Muscle layer of colon (tissue), 2 donors: ENCODE results near the gene SEC22A.
"Not testable (repeated sequence)": the region's sequence is repeated elsewhere in the genome, so short reads cannot be mapped to it uniquely, and the experiment has no call there.

ENCODE experiments used
- H3K27ac ChIP-seq: one replicate; pipeline ENCODE4 v1.7.0; 2013; ENCODE audit warnings: low read depth, mild to moderate bottlenecking, low read length, moderate library complexity
- H3K27me3 ChIP-seq, 2 donors: one replicate each; pipeline ENCODE4 v1.7.0; 2013; ENCODE audit warnings: low read length in 2 of 2, mild to moderate bottlenecking in 2 of 2; ENCODE audit not compliant: insufficient read depth in 2 of 2, control insufficient read depth in 1 of 2
- H3K36me3 ChIP-seq: one replicate; pipeline ENCODE4 v1.7.0; 2013; ENCODE audit warnings: mild to moderate bottlenecking, low read length; ENCODE audit not compliant: insufficient read depth
- H3K4me1 ChIP-seq: one replicate; pipeline ENCODE4 v1.7.0; 2013; ENCODE audit warnings: mild to moderate bottlenecking, low read length; ENCODE audit not compliant: insufficient read depth
- H3K4me3 ChIP-seq, 2 donors: one replicate each; pipeline ENCODE4 v1.7.0; 2013; ENCODE audit warnings: low read length in 2 of 2, low read depth in 1 of 2, mild to moderate bottlenecking in 1 of 2, moderate library complexity in 1 of 2
- H3K9ac ChIP-seq: one replicate; pipeline ENCODE4 v1.7.0; 2013; ENCODE audit warnings: low read length
- H3K9me3 ChIP-seq: one replicate; pipeline ENCODE4 v1.7.0; 2013; ENCODE audit warnings: mild to moderate bottlenecking, low read length
- donor health status: abdominal sarcoma.
- donor health status: Adenocarcinoma of cecum.

Gene SEC22A

DNA sequence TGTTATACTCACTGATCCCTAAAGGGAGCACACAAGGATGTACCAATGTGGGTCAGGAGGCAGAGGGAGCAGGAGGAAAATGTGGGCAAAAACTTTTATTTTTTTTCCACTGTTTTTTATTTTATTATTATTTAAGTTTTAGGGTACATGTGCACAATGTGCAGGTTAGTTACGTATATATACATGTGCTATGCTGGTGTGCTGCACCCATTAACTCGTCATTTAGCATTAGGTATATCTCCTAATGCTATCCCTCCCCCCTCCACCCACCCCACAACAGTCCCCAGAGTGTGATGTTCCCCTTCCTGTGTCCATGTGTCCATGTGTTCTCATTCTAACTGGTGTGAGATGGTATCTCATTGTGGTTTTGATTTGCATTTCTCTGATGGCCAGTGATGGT is 37.4 kb downstream of the SEC22A start:
- H3K27ac ChIP-seq, H3K9ac ChIP-seq, H3K9me3 ChIP-seq, H3K4me3 ChIP-seq, H3K27me3 ChIP-seq, H3K36me3 ChIP-seq, H3K4me1 ChIP-seq: not testable (repeated sequence)

DNA sequence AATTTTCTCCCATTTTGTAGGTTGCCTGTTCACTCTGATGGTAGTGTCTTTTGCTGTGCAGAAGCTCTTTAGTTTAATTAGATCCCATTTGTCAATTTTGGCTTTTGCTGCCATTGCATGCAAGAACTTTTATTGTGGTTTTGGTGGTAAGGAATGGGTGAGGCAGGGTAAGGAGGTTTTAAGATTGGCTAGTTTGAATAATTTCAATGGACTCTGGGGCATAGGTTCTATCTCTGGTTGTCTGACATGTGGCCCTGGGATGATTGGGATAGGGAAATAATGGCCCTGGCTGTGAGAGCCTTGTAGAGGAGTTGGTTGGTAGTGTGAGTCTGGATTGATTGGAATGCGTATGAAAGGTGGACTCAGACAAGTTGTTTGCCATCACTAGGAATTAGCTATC is 38.0 kb downstream of the SEC22A start:
- Histone ChIP-seq H3K27me3 (no peaks in the 10 kb centered on the region), H3K9me3 (no peaks in the 10 kb centered on the region), H3K4me1 (no peaks in the 10 kb centered on the region), H3K9ac (no peak overlapping the region), H3K27ac (no peak overlapping the region), H3K36me3 (no peaks in the 10 kb centered on the region), H3K4me3 (no peak overlapping the region)

DNA sequence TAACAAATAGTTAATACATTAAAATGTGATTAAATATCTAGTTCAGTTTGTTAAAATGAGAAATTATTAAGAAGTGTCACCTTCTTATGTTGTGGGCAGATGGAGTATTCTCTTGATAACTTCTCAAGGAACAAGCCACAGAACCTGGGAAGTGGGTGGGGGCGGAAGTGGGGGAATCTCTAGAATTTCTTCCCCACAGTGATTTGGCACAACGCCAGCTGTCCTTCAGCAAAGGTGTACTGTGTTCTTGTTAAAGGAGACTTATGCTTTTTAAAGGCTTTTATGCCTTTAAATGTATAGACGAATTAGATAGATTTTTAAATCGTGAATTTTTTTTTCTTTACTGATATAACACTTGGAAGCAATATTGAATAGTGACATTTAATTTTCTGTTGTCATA is 42.4 kb downstream of the SEC22A start:
- Histone ChIP-seq H3K36me3 (peaks cover 7% of the 10 kb centered on the region), H3K4me3 (no peak overlapping the region), H3K4me1 (no peaks in the 10 kb centered on the region), H3K9ac (no peak overlapping the region), H3K27me3 (no peaks in the 10 kb centered on the region), H3K9me3 (no peaks in the 10 kb centered on the region), H3K27ac (no peak overlapping the region)

GRCh38 chr3:123246866-123247265 is 45.1 kb downstream of the SEC22A start:
- peaks cover 11% of the 10 kb centered on the region for H3K36me3 ChIP-seq
- H3K9me3 ChIP-seq: no peaks in the 10 kb centered on the region
- no peak overlapping the region for H3K27ac ChIP-seq

DNA sequence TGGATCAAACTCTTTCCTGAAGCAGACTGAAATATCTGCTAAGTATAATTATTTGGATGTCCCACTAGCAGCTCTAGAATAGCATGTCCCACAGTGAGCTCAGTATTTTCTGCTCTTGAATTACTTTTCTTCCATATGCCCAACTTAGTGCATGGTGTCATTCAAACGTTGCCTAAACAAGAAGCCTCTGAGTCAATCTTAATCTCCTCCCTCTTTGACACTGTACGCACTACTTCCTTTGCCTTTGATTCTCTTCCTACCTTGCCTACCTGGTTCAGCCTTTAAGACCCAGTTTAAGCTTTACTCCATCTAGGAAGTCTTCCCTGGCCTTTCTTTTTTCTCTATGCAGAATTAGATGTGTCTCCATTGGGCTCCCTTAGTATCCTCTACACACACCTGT is 54.5 kb downstream of the SEC22A start:
- Histone ChIP-seq H3K9ac (no peak overlapping the region), H3K9me3 (no peaks in the 10 kb centered on the region), H3K4me1 (no peaks in the 10 kb centered on the region), H3K27me3 (no peaks in the 10 kb centered on the region), H3K36me3 (peaks cover 2% of the 10 kb centered on the region), H3K27ac (no peak overlapping the region), H3K4me3 (no peak overlapping the region)

More at GRCh38 chr3:123246866-123247265, 45.1 kb downstream of the SEC22A start:
- H3K4me3 ChIP-seq: no peak overlapping the region
- H3K4me1 ChIP-seq: no peaks in the 10 kb centered on the region
- no peaks in the 10 kb centered on the region for H3K27me3 ChIP-seq
- no peak overlapping the region for H3K9ac ChIP-seq

DNA sequence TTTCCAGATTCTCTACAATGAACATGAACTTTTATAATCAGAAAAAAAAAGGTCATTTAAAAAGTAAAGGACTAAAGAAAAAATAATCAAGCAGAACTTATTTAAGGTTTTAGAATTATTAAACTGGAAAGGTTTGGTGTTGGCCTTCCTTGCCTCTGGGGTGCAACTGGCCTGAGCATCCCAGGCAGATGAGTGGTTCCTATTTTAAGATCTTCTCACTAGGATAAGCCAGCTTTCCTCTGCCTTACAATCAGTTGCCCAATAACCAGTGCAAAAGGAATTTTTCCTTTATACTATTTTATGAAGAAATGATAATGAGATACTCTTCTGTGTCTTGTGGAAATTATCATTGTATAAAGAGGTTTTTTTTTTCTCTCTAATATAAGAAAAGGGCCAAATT is 56.6 kb downstream of the SEC22A start:
- H3K4me1 ChIP-seq: no peaks in the 10 kb centered on the region
- H3K36me3 ChIP-seq: no peaks in the 10 kb centered on the region
- H3K27ac ChIP-seq: no peak overlapping the region
- no peaks in the 10 kb centered on the region for H3K27me3 ChIP-seq
- no peak overlapping the region for H3K9ac ChIP-seq
- no peak overlapping the region for H3K4me3 ChIP-seq
- no peaks in the 10 kb centered on the region for H3K9me3 ChIP-seq

DNA sequence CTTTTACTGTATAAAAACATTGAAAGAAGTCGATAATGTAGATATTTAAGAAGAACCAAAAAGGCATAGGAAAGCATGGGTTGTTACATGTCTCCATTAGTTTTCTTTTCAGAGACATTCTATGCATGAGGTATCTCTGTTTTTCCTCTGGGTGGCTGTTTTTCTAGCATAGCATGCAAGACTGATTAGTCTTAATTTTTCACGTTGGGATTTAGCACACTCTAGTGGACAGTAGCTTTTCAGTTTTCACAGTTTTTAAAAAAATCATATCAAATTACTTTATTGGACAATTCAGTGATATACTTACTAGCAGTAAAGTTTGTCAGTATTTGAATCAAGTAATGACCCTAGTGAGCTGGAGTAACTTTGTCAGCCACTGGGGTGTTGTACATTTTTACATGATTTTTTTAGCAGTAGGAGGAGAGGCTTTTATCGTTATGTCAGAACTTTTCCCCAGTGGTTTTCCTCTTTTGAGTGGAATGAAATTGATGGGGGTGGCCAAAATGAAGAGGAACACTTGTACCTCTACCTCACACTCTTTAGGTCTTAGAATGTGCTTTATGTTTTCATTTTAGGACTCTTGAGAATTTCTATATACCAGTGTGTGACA is 57.2 kb downstream of the SEC22A start:
- Histone ChIP-seq H3K4me3 (no peak overlapping the region), H3K4me1 (no peaks in the 10 kb centered on the region), H3K36me3 (no peaks in the 10 kb centered on the region), H3K9ac (no peak overlapping the region), H3K27me3 (no peaks in the 10 kb centered on the region), H3K9me3 (no peaks in the 10 kb centered on the region), H3K27ac (no peak overlapping the region)

GRCh38 chr3:123261666-123262065 is 59.9 kb downstream of the SEC22A start:
- Histone ChIP-seq H3K4me1 (no peaks in the 10 kb centered on the region), H3K9me3 (no peaks in the 10 kb centered on the region), H3K27ac (no peak overlapping the region), H3K36me3 (no peaks in the 10 kb centered on the region), H3K4me3 (no peak overlapping the region), H3K9ac (no peak overlapping the region), H3K27me3 (no peaks in the 10 kb centered on the region)

DNA sequence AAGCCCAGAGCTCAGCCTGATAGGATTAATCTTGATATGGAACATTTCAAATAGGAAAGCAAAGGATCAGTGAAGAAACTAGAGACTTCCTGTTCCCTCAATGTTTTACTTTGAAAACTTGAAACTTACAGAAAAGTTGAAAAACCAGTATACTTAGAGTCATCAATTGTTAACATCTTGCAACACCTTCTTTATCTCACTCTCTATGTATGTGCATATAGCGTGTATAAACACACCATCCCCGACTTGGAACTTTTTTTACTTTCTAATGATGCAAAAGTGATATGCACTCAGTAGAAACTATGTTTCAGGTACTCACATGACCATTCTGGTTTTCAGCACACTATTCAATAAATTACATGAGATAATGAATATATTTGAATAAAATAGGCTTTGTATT is 60.5 kb downstream of the SEC22A start:
- H3K4me1 ChIP-seq: no peaks in the 10 kb centered on the region
- H3K27me3 ChIP-seq: no peaks in the 10 kb centered on the region
- no peak overlapping the region for H3K9ac ChIP-seq
- no peak overlapping the region for H3K4me3 ChIP-seq
- H3K9me3 ChIP-seq: no peaks in the 10 kb centered on the region
- H3K36me3 ChIP-seq: no peaks in the 10 kb centered on the region
- no peak overlapping the region for H3K27ac ChIP-seq

DNA sequence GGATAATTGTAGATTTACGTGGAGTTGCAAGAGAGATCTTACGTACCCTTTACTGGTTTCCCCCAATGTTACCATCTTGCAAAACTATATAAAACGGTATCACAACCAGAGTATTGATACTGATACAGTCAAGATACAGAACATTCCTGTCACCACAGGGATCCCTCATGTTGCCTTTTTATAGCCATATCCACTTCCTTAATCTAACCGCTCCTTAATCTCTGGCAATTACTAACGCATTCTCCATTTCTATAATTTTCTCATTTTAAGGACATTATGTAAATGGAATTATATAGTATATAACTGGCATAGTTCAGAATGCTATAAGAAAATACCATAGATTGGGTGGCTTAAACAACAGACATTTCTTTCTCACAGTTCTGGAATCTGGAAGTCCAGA is 61.1 kb downstream of the SEC22A start:
- no peaks in the 10 kb centered on the region for H3K27me3 ChIP-seq
- H3K4me1 ChIP-seq: no peaks in the 10 kb centered on the region
- H3K36me3 ChIP-seq: no peaks in the 10 kb centered on the region
- no peak overlapping the region for H3K4me3 ChIP-seq
- no peak overlapping the region for H3K27ac ChIP-seq
- no peak overlapping the region for H3K9ac ChIP-seq
- no peaks in the 10 kb centered on the region for H3K9me3 ChIP-seq

- Histone ChIP-seq H3K4me3 (no peak overlapping the region), H3K27me3 (no peaks in the 10 kb centered on the region), H3K27ac (no peak overlapping the region), H3K9me3 (no peaks in the 10 kb centered on the region), H3K4me1 (no peaks in the 10 kb centered on the region), H3K9ac (no peak overlapping the region), H3K36me3 (no peaks in the 10 kb centered on the region)
Measured at GRCh38 chr3:123263941-123264340, 62.2 kb downstream of the SEC22A start.

GRCh38 chr3:123267821-123268220 is 66.1 kb downstream of the SEC22A start:
- H3K27me3 ChIP-seq: no peaks in the 10 kb centered on the region
- H3K4me3 ChIP-seq: no peak overlapping the region
- H3K36me3 ChIP-seq: peaks cover 5% of the 10 kb centered on the region
- H3K9ac ChIP-seq: no peak overlapping the region
- H3K27ac ChIP-seq: no peak overlapping the region
- no peaks in the 10 kb centered on the region for H3K4me1 ChIP-seq
- H3K9me3 ChIP-seq: no peaks in the 10 kb centered on the region
